ENCODE measurements around the gene TIMM10B. TPM values are rescaled to one million over a fixed set of nuclear protein-coding genes. Genes with fewer than 3 reads are reported as not detected.

Gene TIMM10B
- total and polyA plus RNA-seq, 2 experiments from 2014 or later: 56.3 to 65.8 TPM

GRCh38 chr11:6475936-6476335 lies 5.4 kb upstream of the TIMM10B start:
- no peak overlapping the region for H3K4me2 ChIP-seq
- TF ChIP-seq EZH2phosphoT487 (IDR thresholded peaks at IDR 0.05; ENCODE audit: low read depth, severe bottlenecking, unreplicated experiment) (no peak), CTCF (IDR thresholded peaks at IDR 0.05; ENCODE audit: poor library complexity) (no peak), EZH2 (IDR thresholded peaks at IDR 0.05; ENCODE audit: borderline replicate concordance) (no peak)
- peak overlapping the region; percentile 94 for H3K27ac ChIP-seq
- H4K20me1 ChIP-seq (ENCODE audit: insufficient read depth, poor library complexity, severe bottlenecking): no peaks in the 10 kb centered on the region
- H3K9me2 ChIP-seq (replicated peaks; ENCODE audit: insufficient read depth): no peaks in the 10 kb centered on the region
- 75% methylated on average over 5 of the region's 5 CpGs for WGBS (ENCODE audit: low lambda C conversion rate, missing lambda C conversion rate)
- no peaks in the 10 kb centered on the region for H3K36me3 ChIP-seq (replicated peaks; ENCODE audit: insufficient read depth, low read depth)
- DNase-seq (ENCODE audit: low spot score): no peak
- H3K4me3 ChIP-seq: no peak overlapping the region
- peaks cover 30% of the 10 kb centered on the region for H3K4me1 ChIP-seq (ENCODE audit: insufficient read depth)
- no peak overlapping the region for H2AFZ ChIP-seq
- H3K27me3 ChIP-seq: no peaks in the 10 kb centered on the region
- H3K79me2 ChIP-seq: peaks cover 41% of the 10 kb centered on the region
- H3K9me3 ChIP-seq (ENCODE audit: low read depth): no peaks in the 10 kb centered on the region

GRCh38 chr11:6476571-6476970 lies 4.7 kb upstream of the TIMM10B start:
- TF ChIP-seq EZH2phosphoT487 (IDR thresholded peaks at IDR 0.05; ENCODE audit: low read depth, severe bottlenecking, unreplicated experiment) (no peak), CTCF (IDR thresholded peaks at IDR 0.05; ENCODE audit: poor library complexity) (no peak), EZH2 (IDR thresholded peaks at IDR 0.05; ENCODE audit: borderline replicate concordance) (no peak)
- DNase-seq (ENCODE audit: low spot score): no peak
- 92% methylated on average over 4 of the region's 4 CpGs for WGBS (ENCODE audit: low lambda C conversion rate, missing lambda C conversion rate)
- no peak overlapping the region for H2AFZ ChIP-seq
- no peaks in the 10 kb centered on the region for H3K36me3 ChIP-seq (replicated peaks; ENCODE audit: insufficient read depth, low read depth)
- no peaks in the 10 kb centered on the region for H4K20me1 ChIP-seq (ENCODE audit: insufficient read depth, poor library complexity, severe bottlenecking)
- peaks cover 35% of the 10 kb centered on the region for H3K79me2 ChIP-seq
- no peak overlapping the region for H3K4me3 ChIP-seq
- no peaks in the 10 kb centered on the region for H3K9me3 ChIP-seq (ENCODE audit: low read depth)
- H3K4me2 ChIP-seq: no peak overlapping the region
- H3K4me1 ChIP-seq (ENCODE audit: insufficient read depth): peaks cover 30% of the 10 kb centered on the region
- no peaks in the 10 kb centered on the region for H3K27me3 ChIP-seq
- H3K9me2 ChIP-seq (replicated peaks; ENCODE audit: insufficient read depth): no peaks in the 10 kb centered on the region
- peak overlapping the region; percentile 94 for H3K27ac ChIP-seq

- 72% methylated on average over 9 of the region's 9 CpGs for WGBS (ENCODE audit: low lambda C conversion rate, missing lambda C conversion rate)
- H3K79me2 ChIP-seq: peaks cover 45% of the 10 kb centered on the region
- peak overlapping the region; percentile 47 for H3K4me3 ChIP-seq
- H4K20me1 ChIP-seq (ENCODE audit: insufficient read depth, poor library complexity, severe bottlenecking): peaks cover 3% of the 10 kb centered on the region
- no peaks in the 10 kb centered on the region for H3K9me2 ChIP-seq (replicated peaks; ENCODE audit: insufficient read depth)
- no peaks in the 10 kb centered on the region for H3K27me3 ChIP-seq
- DNase-seq (ENCODE audit: low spot score): no peak
- no peaks in the 10 kb centered on the region for H3K9me3 ChIP-seq (ENCODE audit: low read depth)
- peaks cover 17% of the 10 kb centered on the region for H3K4me1 ChIP-seq (ENCODE audit: insufficient read depth)
- TF ChIP-seq CTCF (IDR thresholded peaks at IDR 0.05; ENCODE audit: poor library complexity) (no peak), EZH2phosphoT487 (IDR thresholded peaks at IDR 0.05; ENCODE audit: low read depth, severe bottlenecking, unreplicated experiment) (no peak), EZH2 (IDR thresholded peaks at IDR 0.05; ENCODE audit: borderline replicate concordance) (no peak)
- peak overlapping the region; percentile 4 for H2AFZ ChIP-seq
- H3K36me3 ChIP-seq (replicated peaks; ENCODE audit: insufficient read depth, low read depth): no peaks in the 10 kb centered on the region
- H3K4me2 ChIP-seq: peak overlapping the region; percentile 87
- H3K27ac ChIP-seq: peak overlapping the region; percentile 87
Measured at GRCh38 chr11:6480299-6480914, 894 bp upstream of the TIMM10B start.

Data from hepatocyte (in vitro differentiated cells).